RPMI7951 (cell line): ENCODE measurements around the gene IPO13. TPM values are rescaled to one million over a fixed set of nuclear protein-coding genes. Genes with fewer than 3 reads are reported as not detected.

Experiments
- DNase-seq: peaks from one replicate; pipeline ENCODE4 v3.0.0-alpha.2; 2012; ENCODE audit warnings: low read depth
- total RNA-seq: library from RNA; depleted of rRNA; stranded (reverse); fragments of >200 nt; shearing (Covaris generic); gene quantifications from 2 replicates; pipeline ENCODE4 v1.2.3, GENCODE V29; 2014

Gene IPO13
- total RNA-seq, 1 experiment from 2014 or later = 25.8 TPM

- DNase-seq = no peak
These were observed 2.9 kb downstream of the IPO13 start for GRCh38 chr1:43949678-43950077.

- DNase-seq = peak; percentile 45
These were observed 4.6 kb downstream of the IPO13 start for GRCh38 chr1:43951021-43951985.

DNA sequence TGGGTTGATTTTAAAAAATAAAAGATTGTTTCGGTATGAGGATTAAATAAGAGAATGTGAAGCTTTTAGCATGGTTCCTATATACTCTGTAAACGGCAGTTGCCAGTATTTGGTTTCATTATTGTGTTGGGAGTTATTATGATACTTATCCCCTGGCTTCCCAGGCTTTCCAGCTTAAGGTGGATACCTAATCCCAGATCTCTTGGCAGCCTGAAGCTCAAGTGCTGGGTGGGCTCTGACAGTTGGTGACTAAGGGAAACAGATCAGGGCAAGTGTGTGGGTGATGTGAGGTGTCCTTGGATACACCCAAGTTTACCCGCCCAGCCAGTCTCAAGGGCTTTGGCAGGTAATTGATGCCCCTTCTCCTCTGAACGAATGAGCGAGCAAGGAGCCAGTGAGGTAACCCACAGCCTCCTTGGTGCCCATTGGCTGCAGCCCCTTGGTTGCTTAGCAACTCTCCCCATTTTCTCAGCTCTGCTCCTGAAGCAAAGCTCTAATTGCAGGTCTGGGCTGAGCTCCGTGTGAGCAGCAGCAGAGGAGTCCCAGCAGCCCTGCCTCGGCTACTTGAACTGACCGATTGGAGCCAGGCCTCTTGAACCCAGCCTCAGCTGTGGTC, 6.1 kb downstream of the IPO13 start:
- DNase-seq = no peak

GRCh38 chr1:43953361-43953760, 6.6 kb downstream of the IPO13 start:
- no peak for DNase-seq

DNA sequence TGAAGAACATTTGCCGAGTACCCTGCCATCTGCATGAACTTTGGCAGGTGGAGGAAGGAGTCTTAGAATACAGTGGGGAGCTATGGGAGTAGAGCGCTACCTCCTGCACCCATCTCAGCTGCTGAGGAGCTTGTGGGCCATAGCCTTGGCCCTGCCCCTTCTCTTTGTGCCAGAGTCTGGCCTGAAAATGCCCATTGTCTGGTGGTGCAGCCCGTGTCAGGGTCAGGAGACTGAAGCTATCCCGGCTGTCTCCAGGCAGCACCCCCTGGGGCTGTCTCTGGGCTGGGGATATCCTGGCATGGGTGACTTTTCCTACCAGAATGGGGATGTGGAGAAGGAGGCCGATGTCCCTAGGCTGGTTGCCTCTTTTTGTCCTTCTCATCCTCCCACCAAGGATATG, 7.3 kb downstream of the IPO13 start:
- no peak for DNase-seq

GRCh38 chr1:43956234-43956633, 9.5 kb downstream of the IPO13 start:
- DNase-seq = no peak

DNA sequence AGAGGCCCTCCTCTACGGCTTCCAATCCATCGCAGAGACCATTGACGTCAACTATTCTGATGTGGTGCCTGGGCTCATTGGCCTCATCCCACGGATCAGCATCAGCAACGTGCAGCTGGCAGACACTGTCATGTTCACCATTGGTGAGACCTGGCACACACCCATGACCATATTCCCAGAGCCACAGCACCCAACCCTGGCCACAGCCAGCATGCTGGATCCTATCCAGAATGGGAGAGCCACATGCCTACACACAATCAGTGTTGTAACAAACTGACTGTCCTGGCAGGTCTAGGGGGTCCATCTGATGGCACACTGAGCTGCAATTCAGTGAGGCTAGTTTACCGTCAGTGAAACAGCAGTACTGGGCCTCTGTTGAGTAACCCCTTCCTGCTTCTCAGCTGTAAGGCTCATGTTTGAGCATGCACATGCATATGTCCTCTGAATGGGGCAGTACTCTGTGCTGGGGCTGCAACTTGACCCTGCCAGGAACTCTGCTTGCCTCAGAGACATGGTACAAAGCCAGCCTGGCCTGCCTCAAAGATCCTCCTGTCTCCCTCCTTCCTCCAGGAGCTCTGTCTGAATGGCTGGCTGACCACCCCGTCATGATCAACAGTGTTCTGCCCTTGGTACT, 10.8 kb downstream of the IPO13 start:
- DNase-seq = no peak

GRCh38 chr1:43958351-43959255, 11.9 kb downstream of the IPO13 start:
- DNase-seq = no peak

- DNase-seq = no peak
These were observed 14.0 kb downstream of the IPO13 start for GRCh38 chr1:43960798-43961197.

- no peak for DNase-seq
These were observed 14.9 kb downstream of the IPO13 start for GRCh38 chr1:43961692-43962091.

DNA sequence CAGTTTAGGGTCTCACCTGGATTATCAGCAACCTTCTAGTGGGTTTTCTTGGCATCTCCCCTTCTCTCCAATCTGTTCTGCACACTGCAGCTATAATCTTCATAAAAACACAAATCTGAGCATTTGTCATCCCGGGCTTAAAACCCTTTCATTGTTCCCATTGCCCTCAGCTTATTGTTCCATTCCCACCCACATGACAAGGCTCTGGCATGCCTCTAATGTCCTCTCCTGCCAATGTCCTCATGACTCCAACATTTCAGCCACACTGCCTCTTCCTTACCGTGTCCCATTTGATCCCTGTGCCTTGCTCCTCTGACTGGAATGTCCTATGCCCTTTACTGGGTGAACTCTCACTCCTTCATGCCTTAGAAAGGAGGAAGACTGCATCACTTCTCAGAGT, 15.6 kb downstream of the IPO13 start:
- DNase-seq = no peak

DNA sequence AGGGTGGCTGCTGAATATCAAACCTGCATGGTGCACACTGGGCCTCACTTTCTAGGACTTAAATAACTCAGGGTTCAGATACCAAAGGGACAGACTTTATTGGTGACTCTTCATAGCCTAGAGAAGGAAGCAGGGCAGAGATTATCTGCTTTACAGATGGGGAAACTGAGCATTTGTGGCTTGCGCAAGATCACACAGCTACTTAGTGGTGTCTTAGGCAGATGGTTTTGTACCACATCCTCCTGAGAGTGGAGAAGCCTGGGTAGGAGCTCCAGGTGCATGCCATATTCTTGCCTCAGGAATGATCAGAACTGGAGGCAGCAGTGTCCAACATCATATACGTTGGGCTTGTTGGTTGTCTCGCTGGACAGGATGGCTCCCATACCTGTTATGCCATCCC, 16.3 kb downstream of the IPO13 start:
- no peak for DNase-seq

DNA sequence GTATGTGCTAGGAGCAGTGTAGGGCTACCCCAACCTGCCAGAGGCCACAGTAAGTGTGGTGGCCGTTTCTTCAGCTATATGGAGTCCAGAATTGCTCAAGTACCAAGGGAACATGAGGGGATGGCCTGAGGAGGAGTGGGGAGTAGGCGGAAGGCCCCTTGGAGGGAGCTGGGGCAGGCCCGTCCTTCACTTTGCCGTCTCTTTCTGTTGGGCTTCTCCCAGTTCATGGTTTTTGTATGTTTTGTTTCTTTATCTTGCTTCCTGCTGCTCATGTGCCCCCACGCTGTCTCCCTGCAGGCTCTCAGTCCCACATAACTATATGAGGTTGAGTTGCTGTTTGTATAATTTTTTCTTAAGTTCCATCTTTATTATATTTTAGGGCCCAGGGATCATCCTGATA, 17.1 kb downstream of the IPO13 start:
- DNase-seq = no peak

GRCh38 chr1:43965316-43965715, 18.6 kb downstream of the IPO13 start:
- DNase-seq = no peak

DNA sequence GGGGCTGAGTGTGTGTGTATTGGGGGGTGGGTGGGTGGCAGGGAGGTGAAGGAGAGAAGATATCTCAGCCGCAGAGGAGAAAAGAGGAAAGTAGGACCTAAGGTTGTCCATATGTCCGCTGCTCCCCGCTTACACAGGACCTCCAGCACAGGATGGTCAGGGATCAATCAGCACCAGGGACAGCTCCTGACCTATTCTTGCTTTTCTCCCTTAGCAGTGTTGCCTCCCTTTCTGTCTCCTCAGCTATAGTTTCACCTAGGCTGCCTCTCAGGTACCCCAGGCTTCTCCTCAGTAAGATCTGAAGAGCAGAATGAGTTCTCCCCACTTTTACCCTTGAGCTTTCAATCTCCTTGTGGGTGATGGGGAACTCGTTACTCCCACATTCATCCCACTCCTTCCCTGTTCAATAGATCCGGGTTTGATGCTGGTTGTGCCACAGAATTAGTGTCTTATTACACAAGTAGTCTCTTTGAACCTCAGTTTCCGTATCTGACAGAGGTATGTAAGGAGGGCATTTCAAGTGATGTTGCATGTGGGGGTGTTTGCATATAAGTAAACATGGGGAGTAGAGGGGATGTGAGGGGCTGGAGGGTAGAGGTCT, 21.7 kb downstream of the IPO13 start:
- peak; percentile 50 for DNase-seq

DNA sequence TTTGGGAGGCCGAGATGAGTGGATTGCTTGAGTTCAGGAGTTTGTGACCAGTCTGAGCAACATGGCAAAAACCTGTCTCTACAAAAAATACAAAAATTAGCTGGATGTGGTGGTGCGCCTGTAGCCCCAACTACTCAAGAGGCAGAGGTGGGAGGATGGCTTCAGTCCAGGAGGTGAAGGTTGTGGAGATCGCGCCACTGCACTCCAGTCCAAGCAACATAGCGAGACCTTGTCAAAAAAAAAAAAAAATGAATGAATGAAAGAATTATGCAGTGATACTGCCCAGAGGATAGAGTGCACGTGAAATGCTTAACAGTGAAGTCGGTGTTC, 22.6 kb downstream of the IPO13 start:
- DNase-seq = no peak

DNA sequence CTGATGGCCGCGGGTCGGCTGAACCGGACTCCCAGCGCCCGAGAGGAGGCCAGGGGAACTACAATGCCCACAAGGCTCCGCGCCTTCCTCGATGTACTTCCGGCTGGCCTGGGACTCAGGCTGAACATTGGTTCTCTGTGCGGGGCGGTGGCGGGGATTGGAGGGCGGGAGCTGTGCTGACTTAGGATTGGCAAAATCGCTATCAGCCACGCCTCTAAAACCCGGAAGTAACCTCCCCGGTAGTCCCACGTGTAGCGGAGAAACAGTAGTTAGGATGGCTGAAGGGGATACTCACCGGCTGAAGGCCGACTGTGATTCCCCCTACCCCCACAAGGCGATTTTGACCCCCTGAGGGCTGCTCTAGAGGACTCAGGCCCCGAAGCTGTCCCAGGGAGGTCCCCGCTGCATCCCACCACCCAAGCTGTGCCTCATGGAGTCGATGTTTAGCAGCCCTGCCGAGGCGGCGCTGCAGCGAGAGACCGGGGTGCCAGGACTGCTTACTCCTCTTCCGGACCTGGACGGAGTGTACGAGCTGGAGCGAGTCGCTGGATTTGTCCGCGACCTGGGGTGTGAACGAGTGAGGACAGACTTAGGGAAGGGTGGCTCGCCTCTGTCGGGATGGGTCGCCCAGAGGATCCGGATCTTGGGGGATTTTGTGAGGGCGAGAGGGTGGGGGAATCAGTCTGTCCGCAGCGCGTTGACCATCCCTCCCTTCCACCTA, 23.2 kb downstream of the IPO13 start, which contains the start of gene DPH2:
DPH2 (plus strand) TSS at position 265 of the 721 bp plus-strand sequence; CDS start at position 431, 166 bp downstream.
- DNase-seq = peak; percentile 97

DNA sequence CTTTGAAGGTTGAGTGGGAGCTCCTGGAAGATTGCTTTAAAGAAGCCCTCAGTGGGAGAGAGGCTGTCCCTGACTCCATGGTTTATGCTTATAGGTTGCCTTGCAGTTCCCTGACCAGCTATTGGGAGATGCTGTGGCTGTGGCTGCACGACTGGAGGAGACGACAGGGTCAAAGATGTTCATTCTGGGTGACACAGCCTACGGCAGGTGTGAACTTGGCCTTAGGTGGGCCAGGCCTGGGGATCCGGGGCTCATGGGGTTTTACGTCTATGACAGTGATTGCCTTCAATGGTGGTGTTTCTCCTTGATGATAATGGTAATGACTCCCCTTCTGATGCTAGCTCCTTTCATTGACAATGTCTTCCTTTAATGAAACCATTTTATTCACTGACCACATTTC, 23.8 kb downstream of the IPO13 start:
- DNase-seq = no peak

DNA sequence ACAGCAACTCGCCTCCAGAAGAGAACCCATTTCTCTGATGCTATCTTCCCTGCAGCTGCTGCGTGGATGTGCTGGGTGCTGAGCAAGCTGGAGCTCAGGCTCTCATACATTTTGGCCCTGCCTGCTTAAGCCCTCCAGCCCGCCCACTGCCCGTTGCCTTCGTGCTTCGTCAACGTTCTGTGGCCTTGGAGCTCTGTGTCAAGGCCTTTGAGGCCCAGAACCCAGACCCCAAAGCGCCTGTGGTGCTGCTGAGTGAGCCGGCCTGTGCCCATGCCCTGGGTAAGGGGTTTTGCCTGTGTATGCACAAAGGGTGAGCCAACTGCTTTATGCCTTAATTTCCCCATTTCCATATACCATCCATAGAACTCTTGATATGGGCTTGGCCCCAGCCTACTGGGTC, 24.2 kb downstream of the IPO13 start:
- DNase-seq = no peak

GRCh38 chr1:43971336-43971980, 24.7 kb downstream of the IPO13 start:
- DNase-seq = no peak
